A549 (cell line): Measurements from ENCODE around the gene LDLRAD3.

ENCODE experiments used
- CBX8 ChIP-seq: fragments of 200-600 bp; sonication (generic); IDR thresholded peaks from 2 replicates; pipeline ENCODE4 v1.6.1; 2016
- CEBPB ChIP-seq, 2 experiments: fragments of >200 bp in 1 of 2; sonication (Bioruptor Twin) in 1 of 2; formaldehyde crosslinking in 1 of 2; IDR thresholded peaks; 2 replicates each; pipeline ENCODE4 v1.6.1; 2012 to 2016
- CHD2 ChIP-seq: fragments of 150-350 bp; IDR thresholded peaks from 2 replicates; pipeline ENCODE4 v1.6.1; 2014; ENCODE audit warnings: low read length; ENCODE audit not compliant: partially characterized antibody
- CTCF ChIP-seq: fragments of >200 bp; sonication (Bioruptor Twin); formaldehyde crosslinking; IDR thresholded peaks from 3 replicates; pipeline ENCODE4 v1.5.1; 2016
- EP300 ChIP-seq, 2 experiments: fragments of >200 bp; sonication (Bioruptor Twin); formaldehyde crosslinking; IDR thresholded peaks; 2 replicates in 1 of 2; 3 replicates in 1 of 2; pipeline ENCODE4 v1.6.1; 2016 to 2017
- HDAC2 ChIP-seq: fragments of 200-600 bp; sonication (generic); IDR thresholded peaks from 2 replicates; pipeline ENCODE4 v1.6.1; 2016
- KDM1A ChIP-seq: fragments of 200-600 bp; sonication (generic); IDR thresholded peaks from 2 replicates; pipeline ENCODE4 v1.6.1; 2016; ENCODE audit warnings: low read depth, mild to moderate bottlenecking
- MAFK ChIP-seq: fragments of 450-650 bp; IDR thresholded peaks from 2 replicates; pipeline ENCODE4 v1.6.1; 2014; ENCODE audit not compliant: partially characterized antibody
- MAX ChIP-seq: IDR thresholded peaks from 2 replicates; pipeline ENCODE4 v1.6.1; 2012
- MYC ChIP-seq: IDR thresholded peaks from 2 replicates; pipeline ENCODE4 v1.6.1; 2012; ENCODE audit warnings: mild to moderate bottlenecking, inconsistent platforms, low read length, improper control_type of control experiment, borderline replicate concordance
- POLR2A ChIP-seq: IDR thresholded peaks from 2 replicates; pipeline ENCODE4 v1.6.1; 2012; ENCODE audit warnings: mild to moderate bottlenecking, low read length
- USF2 ChIP-seq: fragments of 450-650 bp; IDR thresholded peaks from 2 replicates; pipeline ENCODE4 v1.6.1; 2014; ENCODE audit warnings: antibody characterized with exemption
- ZFP36 ChIP-seq: fragments of 450-650 bp; IDR thresholded peaks from 2 replicates; pipeline ENCODE4 v1.6.1; 2014; ENCODE audit warnings: borderline replicate concordance; ENCODE audit not compliant: partially characterized antibody
- ZSCAN20 ChIP-seq: fragments of 250-450 bp; sonication (Bioruptor Pico); IDR thresholded peaks from 2 replicates; pipeline ENCODE4 v1.8.0; 2022; ENCODE audit warnings: mild to moderate bottlenecking, moderate library complexity

GRCh38 chr11:36016263-36016662, 72.4 kb downstream of the LDLRAD3 start:
- TF ChIP-seq USF2: no peak
- no peak for TF ChIP-seq CTCF
- TF ChIP-seq KDM1A: no peak
- no peak for TF ChIP-seq CHD2
- TF ChIP-seq MAFK: no peak
- TF ChIP-seq POLR2A: no peak
- TF ChIP-seq CEBPB (IDR thresholded peaks at IDR 0.05): no peak
- no peak for TF ChIP-seq ZSCAN20 (CRISPR knock-in tag)
- no peak for TF ChIP-seq ZFP36
- TF ChIP-seq MAX: no peak
- TF ChIP-seq HDAC2: no peak
- no peak for TF ChIP-seq MYC
- TF ChIP-seq EP300 (IDR thresholded peaks at IDR 0.05): no peak
- TF ChIP-seq CBX8: no peak
